Measurements from ENCODE around the gene NOX3. TPM values are rescaled to one million over a fixed set of nuclear protein-coding genes. Genes with fewer than 3 reads are reported as not detected.
"Not testable (repeated sequence)": the region's sequence is repeated elsewhere in the genome, so short reads cannot be mapped to it uniquely, and the experiment has no call there.

The NOX3 gene
- total RNA-seq, 2 donors from 2014 or later, result not detected

DNA sequence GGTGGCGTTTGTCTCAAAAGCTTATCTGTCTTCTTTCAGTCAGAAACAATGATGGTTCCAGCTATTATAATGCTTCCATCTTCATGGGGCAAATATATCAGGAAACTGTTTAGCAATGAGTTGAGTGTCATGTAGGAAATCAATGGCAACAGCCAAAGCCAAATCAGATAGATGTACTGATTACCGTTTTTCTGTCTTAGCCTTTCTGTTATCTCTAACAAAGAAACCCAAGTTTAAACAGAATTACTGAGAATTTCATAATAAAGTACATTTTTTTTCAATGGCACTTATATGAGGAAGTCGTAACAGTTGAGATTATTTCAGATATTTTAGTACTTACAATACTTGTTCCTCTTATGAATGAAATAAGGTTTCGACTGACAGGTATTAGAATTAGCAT lies 1.2 kb downstream of the NOX3 start:
- Histone ChIP-seq H3K36me3 (no peaks in the 10 kb centered on the region), H3K27ac (no peak overlapping the region), H3K4me1 (peaks cover 0 to 9% of the 10 kb centered on the region in 2 donors), H3K4me3 (no peak overlapping the region), H3K27me3 (no peaks in the 10 kb centered on the region), H3K9me3 (no peaks in the 10 kb centered on the region)
- TF ChIP-seq, protein P1, sequence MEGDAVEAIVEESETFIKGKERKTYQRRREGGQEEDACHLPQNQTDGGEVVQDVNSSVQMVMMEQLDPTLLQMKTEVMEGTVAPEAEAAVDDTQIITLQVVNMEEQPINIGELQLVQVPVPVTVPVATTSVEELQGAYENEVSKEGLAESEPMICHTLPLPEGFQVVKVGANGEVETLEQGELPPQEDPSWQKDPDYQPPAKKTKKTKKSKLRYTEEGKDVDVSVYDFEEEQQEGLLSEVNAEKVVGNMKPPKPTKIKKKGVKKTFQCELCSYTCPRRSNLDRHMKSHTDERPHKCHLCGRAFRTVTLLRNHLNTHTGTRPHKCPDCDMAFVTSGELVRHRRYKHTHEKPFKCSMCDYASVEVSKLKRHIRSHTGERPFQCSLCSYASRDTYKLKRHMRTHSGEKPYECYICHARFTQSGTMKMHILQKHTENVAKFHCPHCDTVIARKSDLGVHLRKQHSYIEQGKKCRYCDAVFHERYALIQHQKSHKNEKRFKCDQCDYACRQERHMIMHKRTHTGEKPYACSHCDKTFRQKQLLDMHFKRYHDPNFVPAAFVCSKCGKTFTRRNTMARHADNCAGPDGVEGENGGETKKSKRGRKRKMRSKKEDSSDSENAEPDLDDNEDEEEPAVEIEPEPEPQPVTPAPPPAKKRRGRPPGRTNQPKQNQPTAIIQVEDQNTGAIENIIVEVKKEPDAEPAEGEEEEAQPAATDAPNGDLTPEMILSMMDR (IDR thresholded peaks at IDR 0.05), result no peak
- DNase-seq (ENCODE audit: low spot score), result no peak

DNA sequence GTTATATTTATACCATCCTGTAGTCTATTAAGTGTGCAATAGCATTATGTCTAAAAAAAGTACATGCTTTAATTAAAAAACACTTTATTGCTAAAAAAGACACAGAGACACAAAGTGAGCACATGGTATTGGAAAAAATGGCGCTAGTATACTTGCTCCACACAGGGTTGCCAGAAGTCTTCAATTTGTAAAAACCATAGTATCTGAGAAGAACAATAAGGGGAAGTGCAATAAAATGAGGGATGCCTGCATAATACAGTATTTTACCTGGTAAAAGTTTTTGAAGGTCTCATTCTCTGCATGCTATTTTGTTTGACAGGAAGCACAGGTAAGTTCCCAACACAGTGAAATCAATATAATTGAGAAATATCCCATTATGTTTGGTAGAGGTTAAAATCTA lies 1.6 kb downstream of the NOX3 start:
- Histone ChIP-seq H3K27me3 (no peaks in the 10 kb centered on the region), H3K4me3 (no peak overlapping the region), H3K9me3 (no peaks in the 10 kb centered on the region), H3K27ac (no peak overlapping the region), H3K4me1 (peaks cover 0 to 13% of the 10 kb centered on the region in 2 donors), H3K36me3 (no peaks in the 10 kb centered on the region)
- TF ChIP-seq, protein P1 (IDR thresholded peaks at IDR 0.05), result no peak
- no peak for DNase-seq (ENCODE audit: low spot score)

DNA sequence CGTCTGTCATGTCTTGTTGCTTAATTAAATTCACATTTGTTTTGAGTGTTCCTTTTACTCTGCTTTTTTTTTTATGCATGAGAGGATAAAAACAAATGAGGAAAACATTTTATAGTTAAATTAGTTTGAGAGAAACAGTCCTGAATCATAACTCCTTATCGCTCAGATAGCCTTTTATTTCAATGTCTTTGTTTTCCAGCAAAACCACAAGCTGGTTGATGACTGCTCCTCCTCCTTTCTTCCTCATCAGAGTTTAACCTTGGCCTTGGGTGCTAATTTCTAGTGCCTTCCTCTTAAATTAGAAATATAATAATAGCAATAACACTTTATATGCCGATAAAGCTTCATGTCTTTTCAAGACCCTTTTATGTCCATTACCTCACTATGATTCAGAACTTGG lies 3.1 kb downstream of the NOX3 start:
- Histone ChIP-seq H3K27ac (no peak overlapping the region), H3K4me3 (no peak overlapping the region), H3K4me1 (peaks cover 0 to 17% of the 10 kb centered on the region in 2 donors), H3K36me3 (no peaks in the 10 kb centered on the region), H3K27me3 (no peaks in the 10 kb centered on the region), H3K9me3 (no peaks in the 10 kb centered on the region)
- DNase-seq (ENCODE audit: low spot score), result no peak
- TF ChIP-seq, protein P1 (IDR thresholded peaks at IDR 0.05), result no peak

DNA sequence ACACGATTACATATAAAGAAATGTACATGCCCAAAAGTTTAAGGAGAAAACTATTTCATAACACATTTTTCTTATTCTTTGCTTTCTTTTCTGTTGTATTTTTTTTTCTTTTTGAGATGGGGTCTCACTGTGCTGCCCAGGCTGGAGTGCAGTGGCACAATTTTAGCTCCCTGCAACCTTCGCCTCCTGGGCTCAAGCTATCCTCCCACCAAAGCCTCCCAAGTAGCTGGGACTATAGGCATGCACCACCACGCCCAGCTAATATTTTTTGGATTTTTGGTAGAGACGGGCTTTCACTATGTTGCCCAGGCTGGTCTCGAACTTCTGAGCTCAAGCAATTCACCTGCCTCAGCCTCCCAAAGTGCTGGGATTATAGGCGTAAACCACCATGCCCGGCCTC lies 4.1 kb downstream of the NOX3 start:
- DNase-seq (ENCODE audit: low spot score); H3K27ac ChIP-seq; H3K9me3 ChIP-seq; H3K27me3 ChIP-seq; H3K4me3 ChIP-seq; H3K36me3 ChIP-seq: not testable (repeated sequence)
- peaks cover 0 to 17% of the 10 kb centered on the region in 2 donors for H3K4me1 ChIP-seq

DNA sequence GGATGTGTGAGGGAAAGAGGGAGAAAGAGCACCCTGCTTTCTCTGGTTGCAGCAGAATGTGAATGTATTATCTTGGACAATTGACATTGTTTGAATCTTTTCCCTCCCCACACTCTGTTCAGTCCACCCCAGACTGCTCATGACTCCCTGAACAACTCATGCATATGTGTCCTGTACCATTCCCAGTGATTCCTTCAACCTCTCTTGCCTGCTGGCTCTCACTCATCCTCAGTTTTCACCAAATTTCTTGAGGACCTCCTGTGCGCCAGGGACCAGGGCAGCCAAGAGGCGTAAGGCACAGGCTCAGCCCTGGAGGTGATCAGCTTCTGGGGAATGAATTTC lies 5.4 kb downstream of the NOX3 start:
- no peak overlapping the region for H3K4me3 ChIP-seq
- peaks cover 0 to 17% of the 10 kb centered on the region in 2 donors for H3K4me1 ChIP-seq
- no peak for DNase-seq (ENCODE audit: low spot score)
- no peaks in the 10 kb centered on the region for H3K9me3 ChIP-seq
- TF ChIP-seq, protein P1 (IDR thresholded peaks at IDR 0.05), result no peak
- no peaks in the 10 kb centered on the region for H3K36me3 ChIP-seq
- H3K27ac ChIP-seq, result no peak overlapping the region
- H3K27me3 ChIP-seq, result no peaks in the 10 kb centered on the region

DNA sequence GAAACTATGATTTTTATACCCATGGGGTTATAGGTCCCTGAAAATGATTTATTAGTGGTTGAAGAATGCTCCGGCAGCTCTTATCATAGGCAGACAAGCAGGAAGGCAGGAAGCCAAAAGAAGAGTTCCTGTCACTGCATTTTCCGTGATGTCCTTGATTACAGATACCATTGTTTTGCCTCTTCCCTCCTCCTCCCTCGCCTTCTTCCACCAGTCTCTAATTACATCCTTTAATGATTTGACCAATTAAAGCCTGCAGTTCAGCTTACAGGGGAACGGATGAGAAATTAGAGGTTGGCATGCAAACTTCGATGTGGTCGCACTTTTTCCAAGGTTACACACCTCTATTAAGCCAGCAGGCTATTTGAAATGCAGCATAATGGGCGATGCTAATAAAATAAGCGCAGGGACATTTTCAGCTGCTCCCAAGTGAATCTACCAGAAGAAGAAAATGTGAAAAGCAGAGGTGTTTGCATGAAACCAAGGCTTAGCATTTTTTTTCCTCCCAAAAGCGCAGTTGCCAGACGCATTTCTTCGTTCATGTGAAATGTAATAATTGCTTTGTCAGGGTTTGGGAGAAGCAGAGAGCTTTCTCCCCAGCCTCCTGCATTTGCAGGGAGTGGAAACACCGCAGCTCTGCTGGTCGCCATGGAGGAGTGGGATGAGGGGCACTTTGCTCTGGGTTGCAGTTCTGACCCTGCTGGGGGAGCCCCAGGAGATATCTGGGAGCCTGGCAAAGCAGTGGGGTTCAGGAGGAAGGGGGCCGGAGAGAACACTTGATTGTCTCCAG lies 6.0 kb downstream of the NOX3 start:
- Histone ChIP-seq H3K4me3 (no peak overlapping the region), H3K4me1 (peaks cover 0 to 17% of the 10 kb centered on the region in 2 donors), H3K27me3 (no peaks in the 10 kb centered on the region), H3K9me3 (no peaks in the 10 kb centered on the region), H3K27ac (peak overlapping the region in 1 of 2 donors; percentile 9), H3K36me3 (no peaks in the 10 kb centered on the region)
- no peak for DNase-seq (ENCODE audit: low spot score)
- TF ChIP-seq, protein P1 (IDR thresholded peaks at IDR 0.05), result no peak

All from right atrium auricular region (tissue), 2 donors.